ENCODE measurements around the gene PHLDB1.

PHLDB1 gene

DNA sequence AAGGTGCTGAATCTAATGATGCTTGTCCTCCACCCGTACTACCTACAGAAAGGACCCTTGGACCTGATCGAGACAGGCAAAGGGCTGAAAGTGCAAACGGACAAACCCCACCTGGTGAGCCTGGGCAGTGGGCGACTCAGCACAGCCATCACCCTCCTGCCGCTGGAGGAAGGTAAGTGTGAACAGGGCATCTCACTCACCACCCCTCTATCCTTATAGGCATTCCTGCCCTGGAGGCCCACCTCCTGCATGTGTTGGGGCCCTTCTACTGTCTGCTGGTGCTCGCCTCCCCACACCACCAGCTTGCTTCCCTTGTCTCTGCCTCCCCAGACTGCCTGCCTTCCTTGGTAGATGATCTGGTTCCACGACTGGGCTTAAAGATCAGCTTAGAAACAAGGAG is 7.1 kb downstream of the PHLDB1 start:
- Histone ChIP-seq H3K4me3 (no peak overlapping the region), H3K27ac (peak overlapping the region in 1 of 2 donors; percentile 56)
- DNase-seq (ENCODE audit: low spot score), result no peak
- TF ChIP-seq, protein P1, sequence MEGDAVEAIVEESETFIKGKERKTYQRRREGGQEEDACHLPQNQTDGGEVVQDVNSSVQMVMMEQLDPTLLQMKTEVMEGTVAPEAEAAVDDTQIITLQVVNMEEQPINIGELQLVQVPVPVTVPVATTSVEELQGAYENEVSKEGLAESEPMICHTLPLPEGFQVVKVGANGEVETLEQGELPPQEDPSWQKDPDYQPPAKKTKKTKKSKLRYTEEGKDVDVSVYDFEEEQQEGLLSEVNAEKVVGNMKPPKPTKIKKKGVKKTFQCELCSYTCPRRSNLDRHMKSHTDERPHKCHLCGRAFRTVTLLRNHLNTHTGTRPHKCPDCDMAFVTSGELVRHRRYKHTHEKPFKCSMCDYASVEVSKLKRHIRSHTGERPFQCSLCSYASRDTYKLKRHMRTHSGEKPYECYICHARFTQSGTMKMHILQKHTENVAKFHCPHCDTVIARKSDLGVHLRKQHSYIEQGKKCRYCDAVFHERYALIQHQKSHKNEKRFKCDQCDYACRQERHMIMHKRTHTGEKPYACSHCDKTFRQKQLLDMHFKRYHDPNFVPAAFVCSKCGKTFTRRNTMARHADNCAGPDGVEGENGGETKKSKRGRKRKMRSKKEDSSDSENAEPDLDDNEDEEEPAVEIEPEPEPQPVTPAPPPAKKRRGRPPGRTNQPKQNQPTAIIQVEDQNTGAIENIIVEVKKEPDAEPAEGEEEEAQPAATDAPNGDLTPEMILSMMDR (IDR thresholded peaks at IDR 0.05), result no peak

DNA sequence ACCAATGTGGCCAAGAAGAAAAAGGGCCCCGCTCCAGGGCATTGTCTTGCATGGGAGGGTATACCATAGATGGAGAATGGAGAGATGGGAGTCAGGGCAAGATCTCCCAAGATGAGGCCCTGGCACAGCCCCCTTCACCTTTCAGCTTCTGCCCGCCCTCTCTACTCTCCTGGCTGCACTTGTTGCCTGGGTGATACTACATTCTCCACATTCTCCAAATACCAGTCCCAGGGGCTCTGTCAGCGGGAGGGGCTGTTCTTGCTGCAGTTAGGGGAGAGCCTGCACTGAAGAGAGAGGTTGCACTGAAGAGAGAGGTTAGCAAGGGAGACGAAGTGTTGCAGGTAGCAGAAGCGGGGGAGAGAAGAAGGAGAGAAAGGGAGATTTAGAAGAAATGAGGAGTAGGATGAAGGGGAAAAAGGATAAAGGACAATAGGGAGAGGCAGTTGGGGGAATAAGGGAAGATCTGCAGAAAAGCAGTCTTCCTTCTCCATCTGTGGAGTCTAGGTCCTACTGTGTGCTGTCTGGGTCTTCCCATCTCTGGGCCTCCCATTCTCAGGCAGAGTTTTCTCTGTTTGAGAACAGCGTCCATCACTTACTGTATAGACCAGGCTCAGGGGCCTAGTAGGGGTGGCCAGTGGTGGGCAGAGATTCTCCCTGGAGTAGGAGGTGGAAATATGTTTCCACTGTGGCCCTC is 8.0 kb downstream of the PHLDB1 start:
- H3K27ac ChIP-seq, result peak overlapping the region in 1 of 2 donors; percentile 56
- no peak overlapping the region for H3K4me3 ChIP-seq
- DNase-seq (ENCODE audit: low spot score), result peak; percentile 31
- TF ChIP-seq, protein P1 (IDR thresholded peaks at IDR 0.05), result no peak

GRCh38 chr11:118615976-118616371 is 8.6 kb downstream of the PHLDB1 start:
- H3K4me3 ChIP-seq, result no peak overlapping the region
- TF ChIP-seq, protein P1 (IDR thresholded peaks at IDR 0.05), result no peak
- H3K27ac ChIP-seq, result peak overlapping the region; percentile 18 to 56
- peak; percentile 68 for DNase-seq (ENCODE audit: low spot score)

DNA sequence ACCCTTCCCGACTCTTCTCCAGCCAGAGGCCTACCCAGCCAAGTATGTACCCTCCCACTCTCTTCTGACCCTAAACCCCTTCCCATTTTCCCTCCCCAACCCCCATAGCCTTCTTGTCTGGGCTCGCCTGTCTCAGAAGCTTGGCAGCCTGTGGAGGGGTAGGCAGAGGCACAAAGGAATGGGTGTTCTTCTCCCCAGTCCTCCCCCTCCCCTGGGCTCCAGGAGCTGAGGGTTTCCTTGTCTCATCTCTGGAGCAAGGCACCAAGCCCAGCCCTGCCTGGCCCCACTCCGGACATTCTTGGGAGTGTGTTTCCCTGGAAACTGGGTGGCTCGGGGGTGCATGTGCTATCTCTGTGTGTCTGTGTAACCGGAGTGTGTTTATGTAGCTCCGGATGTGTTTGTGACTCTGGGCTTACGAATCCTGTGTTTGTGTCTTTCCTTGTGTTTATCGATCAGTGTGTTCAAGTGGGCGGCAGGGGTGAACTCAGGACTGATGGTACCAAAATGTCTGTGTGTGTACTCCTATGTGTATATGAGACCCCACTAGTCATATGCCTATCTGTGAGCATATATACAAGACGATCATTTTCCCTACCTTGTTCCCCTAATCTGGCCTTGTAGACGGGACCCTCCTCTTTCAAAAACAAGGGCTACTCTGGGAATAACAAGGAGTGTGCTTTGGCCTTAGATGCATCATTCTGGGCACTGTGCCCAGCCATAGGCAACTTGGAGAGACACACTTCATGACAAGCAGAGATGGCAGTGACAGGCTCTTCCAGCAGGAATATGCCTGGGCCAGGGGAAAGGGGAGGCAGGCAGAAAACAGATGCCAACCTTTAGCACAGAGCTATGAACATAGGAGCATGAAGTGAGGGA is 10.9 kb downstream of the PHLDB1 start:
- DNase-seq (ENCODE audit: low spot score), result no peak
- H3K27ac ChIP-seq, result peak overlapping the region; percentile 90 to 95
- H3K4me3 ChIP-seq, result peak overlapping the region; percentile 8
- TF ChIP-seq, protein P1 (IDR thresholded peaks at IDR 0.05), result no peak

- Histone ChIP-seq H3K27ac (peak overlapping the region; percentile 90 to 95), H3K4me3 (peak overlapping the region; percentile 8)
- DNase-seq (ENCODE audit: low spot score), result peak; percentile 90
- TF ChIP-seq, protein P1 (IDR thresholded peaks at IDR 0.05), result no peak
Observed at GRCh38 chr11:118618991-118619375, 11.6 kb downstream of the PHLDB1 start.

- TF ChIP-seq, protein P1 (IDR thresholded peaks at IDR 0.05), result no peak
- peak overlapping the region; percentile 8 for H3K4me3 ChIP-seq
- H3K27ac ChIP-seq, result peak overlapping the region; percentile 90 to 95
- DNase-seq (ENCODE audit: low spot score), result no peak
Observed at GRCh38 chr11:118619444-118620197, 12.2 kb downstream of the PHLDB1 start.
